Pancreas (tissue), 10 donors: ENCODE results near the gene FAM229B. TPM values are rescaled to one million over a fixed set of nuclear protein-coding genes. Genes with fewer than 3 reads are reported as not detected.
"Not testable (repeated sequence)": the region's sequence is repeated elsewhere in the genome, so short reads cannot be mapped to it uniquely, and the experiment has no call there.

ENCODE experiments used
- ATAC-seq, 4 donors: fragments of 200-7000 bp; cut with Tn5 transposase; one replicate each; pipeline versions ENCODE4 v1.8.0 to v1.9.1; 2020; ENCODE audit warnings: mild to moderate bottlenecking in 4 of 4, moderate library complexity in 4 of 4
- DNase-seq, 6 donors: peaks; one replicate each; pipeline ENCODE4 v3.0.0-alpha.2; 2020
- FAIRE-seq: peaks from 2 replicates; lab custom pipeline; 2012; peaks lifted over from hg19 to GRCh38; lab: Jason Lieb, UNC
- H3K27ac ChIP-seq, 4 donors: fragments of 200-600 bp; sonication (generic); 1 replicate in 3 of 4; 2 replicates in 1 of 4; pipeline versions ENCODE4 v1.5.0 to v1.8.0; 2020
- H3K27me3 ChIP-seq, 4 donors: fragments of 200-600 bp; one replicate each; pipeline ENCODE4 v1.8.0; 2021
- H3K36me3 ChIP-seq, 3 donors: fragments of 200-600 bp; sonication (generic) in 1 of 3; one replicate each; pipeline versions ENCODE4 v1.5.0 to v1.8.0; 2020 to 2021
- H3K4me1 ChIP-seq, 3 donors: fragments of 200-600 bp; one replicate each; pipeline ENCODE4 v1.8.0; 2021
- H3K4me3 ChIP-seq, 4 donors: fragments of 200-600 bp; sonication (generic) in 2 of 4; one replicate each; pipeline versions ENCODE4 v1.5.0 to v1.8.0; 2020 to 2021
- H3K9me3 ChIP-seq, 4 donors: fragments of 200-600 bp; one replicate each; pipeline ENCODE4 v1.8.0; 2021
- WGBS, 2 donors: extraction: QIAGEN DNeasy Blood & Tissue Kit; methylation state at CpG; one replicate each; pipeline ENCODE4 v1.1.7; 2013; 5-methylcytosine and 5-hydroxymethylcytosine counted together
- intact Hi-C, 3 donors: fragments of 100-400 bp; cut with DNase I; formaldehyde crosslinking; loops; one replicate each; pipeline versions ENCODE4 v1.11.1 to v1.14.2; 2022
- polyA plus RNA-seq, 2 donors: library from polyadenylated mRNA; stranded (reverse); fragments of 200-250 nt; gene quantifications; one replicate each; pipeline ENCODE4 v1.2.3, GENCODE V29; 2013
- total RNA-seq, 6 donors: library from RNA; stranded (reverse); fragmentation: NEBNext Ultra II Directional in 4 of 6; extraction: Animal tissue kit (Norgen Biotek cat#: 25700) in 4 of 6; gene quantifications; one replicate each; pipeline versions ENCODE4 v1.2.1 to v1.2.4, GENCODE V29; 2021 to 2023
- TF ChIP-seq, protein P1 (sequence below), 4 donors: fragments of 200-600 bp; sonication (generic) in 3 of 4; IDR thresholded peaks; one replicate each; pipeline versions ENCODE4 v1.5.0 to v1.8.0; 2021; ENCODE audit warnings: antibody characterized with exemption in 4 of 4
- donor health status: healthy with polysubstance abuse.
- donor health status: DM: no; HTN: no; CAD: no; lungs with moderate emphysema.
- donor health status: DM: no; HTN: no; CAD: no.
- donor health status: control.
- donor health status: control.
- donor health status: Bipolar disorder and iron deficiency.
- donor health status: DM: yes; HTN: yes; CAD: no.
- donor health status: DM: no; HTN: no; CAD: no.
- donor health status: DM: no; HTN: no; CAD: no.
- donor health status: DM: yes; HTN: yes; CAD: no.

Gene FAM229B
- total and polyA plus RNA-seq, 8 donors: 3.7 to 21.8 (median 5.6) TPM

DNA sequence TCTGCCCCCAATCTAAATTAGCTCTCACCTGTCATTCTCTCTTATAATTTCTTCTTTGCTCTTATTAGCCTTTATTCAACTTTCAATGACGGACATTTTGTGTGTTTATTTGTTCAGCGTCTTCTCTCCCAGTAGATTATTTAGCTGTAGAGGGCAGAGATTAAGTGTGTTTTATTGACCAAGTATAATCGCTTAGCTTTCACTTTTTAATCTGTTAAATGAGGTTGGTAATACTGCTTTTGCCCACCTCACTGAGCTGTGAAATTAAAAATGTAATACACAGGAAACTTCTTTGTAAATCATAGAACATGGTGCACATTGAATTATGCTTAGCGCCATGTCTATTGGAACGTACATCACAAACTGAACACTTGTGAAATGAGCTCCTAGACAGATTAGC lies 37.0 kb upstream of the FAM229B start:
- ATAC-seq (no peak), FAIRE-seq (no peak), DNase-seq (no peak)
- 75 to 79% methylated on average over 5 of the region's 5 CpGs for WGBS, 2 donors
- no peaks in the 10 kb centered on the region for H3K36me3 ChIP-seq
- intact Hi-C loops: no loop called here
- no peak overlapping the region for H3K4me3 ChIP-seq
- H3K9me3 ChIP-seq: no peaks in the 10 kb centered on the region
- no peaks in the 10 kb centered on the region for H3K4me1 ChIP-seq
- no peaks in the 10 kb centered on the region for H3K27me3 ChIP-seq
- no peak overlapping the region for H3K27ac ChIP-seq
- TF ChIP-seq, protein P1, sequence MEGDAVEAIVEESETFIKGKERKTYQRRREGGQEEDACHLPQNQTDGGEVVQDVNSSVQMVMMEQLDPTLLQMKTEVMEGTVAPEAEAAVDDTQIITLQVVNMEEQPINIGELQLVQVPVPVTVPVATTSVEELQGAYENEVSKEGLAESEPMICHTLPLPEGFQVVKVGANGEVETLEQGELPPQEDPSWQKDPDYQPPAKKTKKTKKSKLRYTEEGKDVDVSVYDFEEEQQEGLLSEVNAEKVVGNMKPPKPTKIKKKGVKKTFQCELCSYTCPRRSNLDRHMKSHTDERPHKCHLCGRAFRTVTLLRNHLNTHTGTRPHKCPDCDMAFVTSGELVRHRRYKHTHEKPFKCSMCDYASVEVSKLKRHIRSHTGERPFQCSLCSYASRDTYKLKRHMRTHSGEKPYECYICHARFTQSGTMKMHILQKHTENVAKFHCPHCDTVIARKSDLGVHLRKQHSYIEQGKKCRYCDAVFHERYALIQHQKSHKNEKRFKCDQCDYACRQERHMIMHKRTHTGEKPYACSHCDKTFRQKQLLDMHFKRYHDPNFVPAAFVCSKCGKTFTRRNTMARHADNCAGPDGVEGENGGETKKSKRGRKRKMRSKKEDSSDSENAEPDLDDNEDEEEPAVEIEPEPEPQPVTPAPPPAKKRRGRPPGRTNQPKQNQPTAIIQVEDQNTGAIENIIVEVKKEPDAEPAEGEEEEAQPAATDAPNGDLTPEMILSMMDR (IDR thresholded peaks at IDR 0.05): no peak

DNA sequence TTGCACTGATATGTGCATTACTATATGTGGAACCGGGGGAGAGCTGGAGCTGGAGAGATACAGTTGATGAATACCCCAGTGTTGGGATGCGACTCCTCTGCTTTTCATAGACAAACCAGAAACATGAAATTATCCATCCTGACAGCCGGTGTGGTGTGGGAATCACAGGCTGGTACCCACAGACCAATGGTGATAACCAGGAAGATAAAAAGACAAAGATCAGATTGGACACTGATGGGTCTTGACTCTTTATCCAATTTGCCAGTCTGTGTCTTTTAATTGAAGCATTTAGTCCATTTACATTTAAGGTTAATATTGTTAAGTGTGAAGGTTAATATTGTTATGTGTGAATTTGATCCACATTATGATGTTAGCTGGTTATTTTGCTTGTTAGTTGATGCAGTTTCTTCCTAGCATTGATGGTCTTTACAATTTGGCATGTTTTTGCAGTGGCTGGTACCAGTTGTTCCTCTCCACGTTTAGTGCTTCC lies 36.1 kb upstream of the FAM229B start:
- H3K27ac ChIP-seq, H3K27me3 ChIP-seq, intact Hi-C loops, H3K4me1 ChIP-seq, DNase-seq, H3K4me3 ChIP-seq, H3K36me3 ChIP-seq, ATAC-seq, H3K9me3 ChIP-seq, FAIRE-seq: not testable (repeated sequence)
- WGBS, 2 donors: 76 to 84% methylated on average over 4 of the region's 4 CpGs

DNA sequence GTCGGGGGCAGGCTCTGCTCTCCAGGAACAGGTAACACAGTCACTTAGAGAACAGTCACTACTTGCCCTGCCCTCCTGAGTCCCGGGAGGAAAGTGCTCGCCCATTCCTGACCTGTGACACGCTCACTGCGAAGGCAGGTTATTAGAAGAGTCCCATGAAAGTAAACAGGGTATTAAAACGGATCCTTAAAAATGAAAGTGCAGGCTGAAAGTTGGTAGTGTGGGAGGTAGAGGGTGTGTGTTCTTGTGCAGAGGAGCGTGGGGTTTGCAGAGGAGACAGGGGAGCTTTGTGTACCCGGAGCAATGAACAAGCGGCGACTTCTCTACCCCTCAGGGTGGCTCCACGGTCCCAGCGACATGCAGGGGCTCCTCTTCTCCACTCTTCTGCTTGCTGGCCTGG lies 33.4 kb upstream of the FAM229B start, which contains the start of gene CCN6:
Gene CCN6 (plus strand): TSS at position 104 of the 400 bp plus-strand sequence. CDS start 254 bp downstream, at position 358.
- H3K4me3 ChIP-seq: no peak within 1 kb of the TSS
- FAIRE-seq (no peak), ATAC-seq (no peak), DNase-seq (no peak)
- H3K27me3 ChIP-seq: no peaks in the 10 kb centered on the region
- H3K36me3 ChIP-seq: no peaks in the 10 kb centered on the region
- intact Hi-C loops: no loop called here
- H3K9me3 ChIP-seq: no peaks in the 10 kb centered on the region
- 75 to 79% methylated on average over 12 of the region's 12 CpGs for WGBS, 2 donors
- no peak within 1 kb of the TSS for H3K27ac ChIP-seq
- H3K4me1 ChIP-seq: no peaks in the 10 kb centered on the region
- TF ChIP-seq, protein P1 (IDR thresholded peaks at IDR 0.05): no peak

DNA sequence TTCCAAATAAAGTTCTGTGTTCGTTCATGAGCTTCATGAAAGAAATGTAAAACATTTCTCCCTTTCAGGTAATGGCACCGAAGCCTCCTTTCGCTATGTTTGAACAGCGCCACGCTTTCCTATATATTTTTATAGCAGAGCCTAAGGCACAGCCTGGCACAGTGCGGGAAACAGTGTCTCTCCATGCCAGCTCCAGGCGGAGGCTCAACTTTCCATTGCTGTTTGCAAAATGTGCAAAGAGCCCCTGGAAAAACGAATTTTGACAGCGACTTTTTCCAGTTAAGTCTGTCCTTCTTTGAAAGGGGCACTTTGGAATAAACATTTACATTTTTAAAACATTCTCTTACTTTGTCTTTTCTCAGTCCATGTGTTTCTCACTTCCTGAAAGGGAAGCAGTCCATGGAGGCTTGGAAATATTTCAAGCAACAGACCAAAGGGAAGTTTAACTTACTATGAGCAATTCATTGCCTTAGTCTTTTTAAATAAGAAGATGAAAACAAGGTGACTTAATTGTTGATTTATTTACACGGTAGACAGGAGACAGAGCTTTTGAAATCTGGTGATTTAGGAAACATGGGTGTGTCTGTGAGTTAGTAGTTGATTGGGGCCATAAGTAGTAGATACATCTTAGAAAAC lies 32.7 kb upstream of the FAM229B start:
- TF ChIP-seq, protein P1 (IDR thresholded peaks at IDR 0.05): no peak
- ATAC-seq (no peak), FAIRE-seq (no peak), DNase-seq (no peak)
- Histone ChIP-seq H3K27ac (no peak overlapping the region), H3K4me1 (no peaks in the 10 kb centered on the region), H3K36me3 (no peaks in the 10 kb centered on the region), H3K4me3 (no peak overlapping the region), H3K27me3 (no peaks in the 10 kb centered on the region), H3K9me3 (no peaks in the 10 kb centered on the region)
- WGBS, 2 donors: 72 to 81% methylated on average over 10 of the region's 10 CpGs
- intact Hi-C loops: no loop called here

DNA sequence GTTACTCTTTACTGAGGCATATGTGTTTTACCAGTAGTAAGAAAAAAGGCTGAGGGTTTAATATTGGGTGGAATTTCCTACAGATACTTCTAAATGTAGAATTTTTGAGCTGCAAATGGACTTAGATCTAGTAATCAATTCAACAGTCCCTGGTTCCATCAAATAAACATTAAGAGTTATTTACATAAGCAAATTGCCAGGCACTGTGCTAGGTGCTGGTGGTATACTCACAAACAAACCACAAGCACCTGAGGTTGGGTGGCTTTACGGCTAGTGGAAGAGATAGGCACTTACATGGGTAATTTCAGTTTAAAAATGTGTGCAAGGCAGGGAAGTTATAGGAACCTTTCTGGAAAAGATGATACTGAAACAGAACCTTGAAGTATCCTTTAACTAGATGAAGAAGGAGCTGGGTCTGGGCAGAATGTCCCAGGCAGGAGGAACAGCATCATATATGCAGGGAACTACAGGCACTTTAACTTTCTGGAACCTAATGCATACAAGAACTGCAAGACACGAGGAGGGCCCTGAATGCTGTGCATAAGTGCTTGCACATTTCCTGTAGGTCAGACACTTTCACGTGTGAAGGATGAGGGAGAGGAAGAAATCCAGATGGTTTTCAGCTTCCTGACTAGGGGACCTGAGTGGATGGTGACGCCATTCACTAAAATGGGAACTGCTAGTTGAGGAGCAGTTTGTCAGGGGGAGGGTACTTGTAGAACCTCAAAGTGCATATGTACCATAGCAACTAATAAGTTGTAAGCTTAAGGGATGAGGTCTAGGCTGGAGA lies 29.0 kb upstream of the FAM229B start:
- Histone ChIP-seq H3K4me1 (no peaks in the 10 kb centered on the region), H3K36me3 (no peaks in the 10 kb centered on the region), H3K9me3 (no peaks in the 10 kb centered on the region), H3K27me3 (no peaks in the 10 kb centered on the region), H3K27ac (no peak overlapping the region), H3K4me3 (no peak overlapping the region)
- no peak for FAIRE-seq
- no peak for ATAC-seq
- 58 to 70% methylated on average over 4 of the region's 4 CpGs for WGBS, 2 donors
- TF ChIP-seq, protein P1 (IDR thresholded peaks at IDR 0.05): no peak
- intact Hi-C loops: no loop called here
- DNase-seq: no peak
